ENCODE data around the gene TMEM61.

DNA sequence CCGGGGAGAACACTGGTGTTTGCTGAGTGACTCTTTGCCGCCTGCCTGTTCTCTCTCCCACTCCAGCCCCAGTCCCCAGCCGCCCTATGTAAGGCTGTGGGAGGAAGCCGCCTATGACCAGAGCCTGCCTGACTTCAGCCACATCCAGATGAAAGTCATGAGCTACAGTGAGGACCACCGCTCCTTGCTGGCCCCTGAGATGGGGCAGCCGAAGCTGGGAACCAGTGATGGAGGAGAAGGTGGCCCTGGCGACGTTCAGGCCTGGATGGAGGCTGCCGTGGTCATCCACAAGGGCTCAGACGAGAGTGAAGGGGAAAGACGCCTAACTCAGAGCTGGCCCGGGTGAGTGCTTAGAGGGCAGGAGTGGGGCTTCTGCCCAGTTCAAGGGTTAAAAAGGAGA is 26.5 kb downstream of the TMEM61 start:
- no peak for TF ChIP-seq EZH2 (IDR thresholded peaks at IDR 0.05; ENCODE audit: borderline replicate concordance)
- TF ChIP-seq, protein P1, sequence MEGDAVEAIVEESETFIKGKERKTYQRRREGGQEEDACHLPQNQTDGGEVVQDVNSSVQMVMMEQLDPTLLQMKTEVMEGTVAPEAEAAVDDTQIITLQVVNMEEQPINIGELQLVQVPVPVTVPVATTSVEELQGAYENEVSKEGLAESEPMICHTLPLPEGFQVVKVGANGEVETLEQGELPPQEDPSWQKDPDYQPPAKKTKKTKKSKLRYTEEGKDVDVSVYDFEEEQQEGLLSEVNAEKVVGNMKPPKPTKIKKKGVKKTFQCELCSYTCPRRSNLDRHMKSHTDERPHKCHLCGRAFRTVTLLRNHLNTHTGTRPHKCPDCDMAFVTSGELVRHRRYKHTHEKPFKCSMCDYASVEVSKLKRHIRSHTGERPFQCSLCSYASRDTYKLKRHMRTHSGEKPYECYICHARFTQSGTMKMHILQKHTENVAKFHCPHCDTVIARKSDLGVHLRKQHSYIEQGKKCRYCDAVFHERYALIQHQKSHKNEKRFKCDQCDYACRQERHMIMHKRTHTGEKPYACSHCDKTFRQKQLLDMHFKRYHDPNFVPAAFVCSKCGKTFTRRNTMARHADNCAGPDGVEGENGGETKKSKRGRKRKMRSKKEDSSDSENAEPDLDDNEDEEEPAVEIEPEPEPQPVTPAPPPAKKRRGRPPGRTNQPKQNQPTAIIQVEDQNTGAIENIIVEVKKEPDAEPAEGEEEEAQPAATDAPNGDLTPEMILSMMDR (IDR thresholded peaks at IDR 0.05; ENCODE audit: poor library complexity) = no peak

Measured in hepatocyte (in vitro differentiated cells).